Measurements from ENCODE around the gene GSX2.

DNA sequence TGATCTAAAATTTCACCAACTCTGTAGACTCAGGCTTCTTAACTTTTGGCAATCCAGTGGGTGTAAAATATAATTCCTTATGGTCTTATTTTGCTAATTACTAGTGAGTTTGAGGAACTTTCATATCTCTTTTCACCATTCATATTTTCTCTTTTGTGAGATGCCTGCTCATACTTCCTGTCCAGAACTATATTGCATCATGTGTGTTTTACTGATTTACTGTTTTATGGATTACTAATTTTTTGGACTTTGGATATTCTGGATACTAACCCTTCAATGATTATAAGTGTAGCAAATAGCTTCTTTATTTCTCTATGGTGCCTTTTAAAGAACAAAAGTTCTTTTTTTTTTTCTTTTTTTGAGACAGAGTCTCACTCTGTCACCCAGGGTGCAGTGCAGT, 20.6 kb downstream of the GSX2 start:
- TF ChIP-seq, protein P1, sequence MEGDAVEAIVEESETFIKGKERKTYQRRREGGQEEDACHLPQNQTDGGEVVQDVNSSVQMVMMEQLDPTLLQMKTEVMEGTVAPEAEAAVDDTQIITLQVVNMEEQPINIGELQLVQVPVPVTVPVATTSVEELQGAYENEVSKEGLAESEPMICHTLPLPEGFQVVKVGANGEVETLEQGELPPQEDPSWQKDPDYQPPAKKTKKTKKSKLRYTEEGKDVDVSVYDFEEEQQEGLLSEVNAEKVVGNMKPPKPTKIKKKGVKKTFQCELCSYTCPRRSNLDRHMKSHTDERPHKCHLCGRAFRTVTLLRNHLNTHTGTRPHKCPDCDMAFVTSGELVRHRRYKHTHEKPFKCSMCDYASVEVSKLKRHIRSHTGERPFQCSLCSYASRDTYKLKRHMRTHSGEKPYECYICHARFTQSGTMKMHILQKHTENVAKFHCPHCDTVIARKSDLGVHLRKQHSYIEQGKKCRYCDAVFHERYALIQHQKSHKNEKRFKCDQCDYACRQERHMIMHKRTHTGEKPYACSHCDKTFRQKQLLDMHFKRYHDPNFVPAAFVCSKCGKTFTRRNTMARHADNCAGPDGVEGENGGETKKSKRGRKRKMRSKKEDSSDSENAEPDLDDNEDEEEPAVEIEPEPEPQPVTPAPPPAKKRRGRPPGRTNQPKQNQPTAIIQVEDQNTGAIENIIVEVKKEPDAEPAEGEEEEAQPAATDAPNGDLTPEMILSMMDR (CRISPR knock-in tag; IDR thresholded peaks at IDR 0.05) = no peak
- TF ChIP-seq, protein P2, sequence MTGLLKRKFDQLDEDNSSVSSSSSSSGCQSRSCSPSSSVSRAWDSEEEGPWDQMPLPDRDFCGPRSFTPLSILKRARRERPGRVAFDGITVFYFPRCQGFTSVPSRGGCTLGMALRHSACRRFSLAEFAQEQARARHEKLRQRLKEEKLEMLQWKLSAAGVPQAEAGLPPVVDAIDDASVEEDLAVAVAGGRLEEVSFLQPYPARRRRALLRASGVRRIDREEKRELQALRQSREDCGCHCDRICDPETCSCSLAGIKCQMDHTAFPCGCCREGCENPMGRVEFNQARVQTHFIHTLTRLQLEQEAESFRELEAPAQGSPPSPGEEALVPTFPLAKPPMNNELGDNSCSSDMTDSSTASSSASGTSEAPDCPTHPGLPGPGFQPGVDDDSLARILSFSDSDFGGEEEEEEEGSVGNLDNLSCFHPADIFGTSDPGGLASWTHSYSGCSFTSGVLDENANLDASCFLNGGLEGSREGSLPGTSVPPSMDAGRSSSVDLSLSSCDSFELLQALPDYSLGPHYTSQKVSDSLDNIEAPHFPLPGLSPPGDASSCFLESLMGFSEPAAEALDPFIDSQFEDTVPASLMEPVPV (CRISPR knock-in tag; IDR thresholded peaks at IDR 0.05) = no peak
- TF ChIP-seq, protein P3, sequence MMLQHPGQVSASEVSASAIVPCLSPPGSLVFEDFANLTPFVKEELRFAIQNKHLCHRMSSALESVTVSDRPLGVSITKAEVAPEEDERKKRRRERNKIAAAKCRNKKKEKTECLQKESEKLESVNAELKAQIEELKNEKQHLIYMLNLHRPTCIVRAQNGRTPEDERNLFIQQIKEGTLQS (CRISPR knock-in tag; IDR thresholded peaks at IDR 0.05) = no peak
- TF ChIP-seq KDM2A (CRISPR knock-in tag; IDR thresholded peaks at IDR 0.05; ENCODE audit: borderline replicate concordance, low read depth) = no peak
- TF ChIP-seq, protein P4, sequence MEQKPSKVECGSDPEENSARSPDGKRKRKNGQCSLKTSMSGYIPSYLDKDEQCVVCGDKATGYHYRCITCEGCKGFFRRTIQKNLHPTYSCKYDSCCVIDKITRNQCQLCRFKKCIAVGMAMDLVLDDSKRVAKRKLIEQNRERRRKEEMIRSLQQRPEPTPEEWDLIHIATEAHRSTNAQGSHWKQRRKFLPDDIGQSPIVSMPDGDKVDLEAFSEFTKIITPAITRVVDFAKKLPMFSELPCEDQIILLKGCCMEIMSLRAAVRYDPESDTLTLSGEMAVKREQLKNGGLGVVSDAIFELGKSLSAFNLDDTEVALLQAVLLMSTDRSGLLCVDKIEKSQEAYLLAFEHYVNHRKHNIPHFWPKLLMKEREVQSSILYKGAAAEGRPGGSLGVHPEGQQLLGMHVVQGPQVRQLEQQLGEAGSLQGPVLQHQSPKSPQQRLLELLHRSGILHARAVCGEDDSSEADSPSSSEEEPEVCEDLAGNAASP (CRISPR knock-in tag; IDR thresholded peaks at IDR 0.05; ENCODE audit: borderline replicate concordance) = no peak

Measured in HepG2 (cell line).